Endothelial cell of umbilical vein (primary cell): ENCODE results near the gene CELSR1. TPM values are rescaled to one million over a fixed set of nuclear protein-coding genes. Genes with fewer than 3 reads are reported as not detected.

Experiments used
- BruUV-seq: library from RNA; stranded (reverse); fragments of 400-500 nt; replicated peaks from 2 replicates; lab custom pipeline; 2021; lab: Mats Ljungman, UMichigan
- CTCF ChIA-PET: fragments of 300-600, 350-600 bp; sonication (Branson Sonifier 250); formaldehyde crosslinking; loops from one replicate; lab custom pipeline; 2021; ENCODE audit warnings: antibody characterized with exemption, inconsistent platforms; lab: Charles Lee
- POLR2A ChIA-PET: fragments of 300-600, 350-600 bp; sonication (Branson Sonifier 250); formaldehyde crosslinking; loops from one replicate; lab custom pipeline; 2021; ENCODE audit warnings: antibody characterized with exemption, inconsistent platforms; lab: Charles Lee
- DNase-seq: peaks from one replicate; pipeline ENCODE4 v3.0.0-alpha.2; 2011; ENCODE audit warnings: low read depth, low spot score
- FAIRE-seq: peaks from 2 replicates; lab custom pipeline; 2011; peaks lifted over from hg19 to GRCh38; lab: Jason Lieb, UNC
- H2AFZ ChIP-seq: 2 replicates; pipeline ENCODE4 v1.6.0; 2012; ENCODE audit warnings: low read depth, low read length, control low read depth, inconsistent platforms
- H3K27ac ChIP-seq: 2 replicates; pipeline ENCODE4 v1.5.1; 2011; ENCODE audit warnings: low read depth, mild to moderate bottlenecking, control low read depth, low read length, moderate library complexity; ENCODE audit not compliant: insufficient read depth
- H3K27me3 ChIP-seq, 2 experiments: 2 replicates each; pipeline versions ENCODE4 v1.6.0 to v1.6.1; 2011; ENCODE audit warnings: low read length in 2 of 2, mixed read lengths in 1 of 2; ENCODE audit not compliant: control insufficient read depth in 2 of 2, insufficient read depth in 2 of 2
- H3K36me3 ChIP-seq, 2 experiments: 2 replicates in 1 of 2; 3 replicates in 1 of 2; pipeline ENCODE4 v1.5.1; 2011; ENCODE audit warnings: low read length in 2 of 2, mild to moderate bottlenecking in 1 of 2, moderate library complexity in 1 of 2; ENCODE audit not compliant: control insufficient read depth in 2 of 2, insufficient read depth in 2 of 2; ENCODE audit errors: extremely low read depth in 1 of 2
- H3K4me1 ChIP-seq: 3 replicates; pipeline ENCODE4 v1.5.1; 2011; ENCODE audit warnings: mild to moderate bottlenecking, low read length; ENCODE audit not compliant: control insufficient read depth, insufficient read depth; ENCODE audit errors: extremely low read depth
- H3K4me2 ChIP-seq: 2 replicates; pipeline ENCODE4 v1.6.1; 2011; ENCODE audit warnings: low read length, control low read depth, mixed read lengths; ENCODE audit not compliant: insufficient read depth
- H3K4me3 ChIP-seq, 3 experiments: fragments of 200-600 bp in 1 of 3; sonication (generic), shearing (Covaris generic) in 1 of 3; replicated peaks in 1 of 3; 2 replicates each; pipeline ENCODE4 v1.5.1; 2011 to 2016; ENCODE audit warnings: control low read depth in 3 of 3, low read length in 3 of 3, mild to moderate bottlenecking in 2 of 3, inconsistent platforms in 1 of 3, low read depth in 1 of 3, moderate library complexity in 1 of 3; ENCODE audit not compliant: insufficient read depth in 1 of 3
- H3K79me2 ChIP-seq: 2 replicates; pipeline ENCODE4 v1.6.0; 2012; ENCODE audit warnings: low read length, inconsistent platforms; ENCODE audit not compliant: control insufficient read depth, insufficient read depth
- H3K9ac ChIP-seq: replicated peaks from 2 replicates; pipeline ENCODE3; 2011; ENCODE audit warnings: low read length, control low read depth; ENCODE audit not compliant: insufficient read depth; ENCODE audit errors: extremely low read depth
- H3K9me1 ChIP-seq: replicated peaks from 3 replicates; pipeline ENCODE4 v1.6.0; 2011; ENCODE audit warnings: mild to moderate bottlenecking, low read length; ENCODE audit not compliant: control insufficient read depth, insufficient read depth; ENCODE audit errors: extremely low read depth
- H3K9me3 ChIP-seq: replicated peaks from 2 replicates; pipeline ENCODE4 v1.5.1; 2012; ENCODE audit warnings: low read length, inconsistent platforms; ENCODE audit not compliant: control insufficient read depth, insufficient read depth
- H4K20me1 ChIP-seq: replicated peaks from 2 replicates; pipeline ENCODE3; 2011; ENCODE audit warnings: mild to moderate bottlenecking, low read length; ENCODE audit not compliant: control insufficient read depth, insufficient read depth; ENCODE audit errors: extremely low read depth
- CTCF ChIP-seq, 2 donors: IDR thresholded peaks; 1 replicate in 1 of 2; 2 replicates in 1 of 2; pipeline ENCODE4 v1.5.1; 2011; ENCODE audit warnings: low read length in 2 of 2, mild to moderate bottlenecking in 2 of 2, moderate library complexity in 2 of 2, control low read depth in 1 of 2, inconsistent platforms in 1 of 2, low read depth in 1 of 2; ENCODE audit not compliant: insufficient read depth in 1 of 2; ENCODE audit errors: extremely low read depth in 1 of 2
- EZH2 ChIP-seq: IDR thresholded peaks from 2 replicates; pipeline ENCODE4 v1.6.1; 2012; ENCODE audit warnings: borderline replicate concordance, low read depth, mild to moderate bottlenecking, moderate library complexity, low read length, inconsistent platforms; ENCODE audit not compliant: severe bottlenecking
- GATA2 ChIP-seq: IDR thresholded peaks from 2 replicates; pipeline ENCODE4 v1.7.0; 2011; ENCODE audit warnings: low read depth, mild to moderate bottlenecking, moderate library complexity, mixed read lengths, low read length; ENCODE audit not compliant: insufficient read length, insufficient read depth
- JUN ChIP-seq: IDR thresholded peaks from 2 replicates; pipeline ENCODE4 v1.6.1; 2011; ENCODE audit warnings: borderline replicate concordance, low read depth; ENCODE audit not compliant: insufficient read length, insufficient read depth
- MYC ChIP-seq: IDR thresholded peaks from one replicate; pipeline ENCODE4 v1.6.1; 2011; ENCODE audit warnings: mild to moderate bottlenecking, low read depth, low read length
- POLR2A ChIP-seq: IDR thresholded peaks from 2 replicates; pipeline ENCODE4 v1.6.1; 2012; ENCODE audit warnings: low read depth, mild to moderate bottlenecking, control low read depth, low read length
- POLR2AphosphoS5 ChIP-seq: IDR thresholded peaks from 2 replicates; pipeline ENCODE4 v1.6.1; 2012; ENCODE audit warnings: low read depth, mild to moderate bottlenecking, control low read depth, low read length, moderate library complexity; ENCODE audit not compliant: insufficient read depth
- dilution Hi-C: fragments of 300-500 bp; cut with MboI; formaldehyde crosslinking; loops from one replicate; pipeline ENCODE4 v1.15.0; 2019; ENCODE audit warnings: low sequenced_read_pairs; ENCODE audit not compliant: extremely low pct_ligation_motif_present
- intact Hi-C: fragments of 100-400 bp; cut with micrococcal nuclease; formaldehyde crosslinking; loops from one replicate; pipeline ENCODE4 v1.10.0; 2022
- polyA plus RNA-seq, 4 experiments: library from polyadenylated mRNA; depleted of rRNA in 3 of 4; stranded (reverse) in 3 of 4; unstranded in 1 of 4; fragments of >200 nt; gene quantifications; 2 replicates each; pipeline versions ENCODE4 v1.2.1 to v1.2.3, GENCODE V29; 2011 to 2012; ENCODE audit warnings: missing spikeins in 1 of 4
- total RNA-seq: library from RNA; stranded (reverse); gene quantifications from 2 replicates; pipeline ENCODE4 v1.2.3, GENCODE V29; 2021
- TF ChIP-seq, protein P1 (sequence below): IDR thresholded peaks from 2 replicates; pipeline ENCODE4 v1.6.1; 2011; ENCODE audit not compliant: insufficient read depth, insufficient read length

CELSR1 gene
- total and polyA plus RNA-seq, 2 donors (not counting 3 experiments of a cell fraction or from before 2014, with no cell fraction given) = 3.7 to 5.4 TPM

- no peaks in the 10 kb centered on the region for H3K9me1 ChIP-seq
- intact Hi-C loops (no loop called here), dilution Hi-C loops (no loop called here)
- ChIA-PET CTCF (interaction anchor here (1.3 kb wide), 1 partner anchor 8 kb away, joined by 4 read pairs; no protein-coding TSS in a partner anchor), POLR2A (no interaction called here)
- H3K9me3 ChIP-seq = no peaks in the 10 kb centered on the region
- DNase-seq = no peak
- no peak overlapping the region for H3K4me2 ChIP-seq
- no peaks in the 10 kb centered on the region for H4K20me1 ChIP-seq
- peaks cover 0 to 2% of the 10 kb centered on the region in 2 experiments for H3K27me3 ChIP-seq
- FAIRE-seq = no peak
- H3K79me2 ChIP-seq = no peaks in the 10 kb centered on the region
- no peak overlapping the region for H2AFZ ChIP-seq
- H3K9ac ChIP-seq = no peak overlapping the region
- no peaks in the 10 kb centered on the region for H3K36me3 ChIP-seq
- H3K4me1 ChIP-seq = no peaks in the 10 kb centered on the region
- BruUV-seq = no TSS peak
- TF ChIP-seq, protein P1, sequence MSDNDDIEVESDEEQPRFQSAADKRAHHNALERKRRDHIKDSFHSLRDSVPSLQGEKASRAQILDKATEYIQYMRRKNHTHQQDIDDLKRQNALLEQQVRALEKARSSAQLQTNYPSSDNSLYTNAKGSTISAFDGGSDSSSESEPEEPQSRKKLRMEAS = no peak
- TF ChIP-seq MYC = no peak
- no peak for TF ChIP-seq GATA2
- no peak for TF ChIP-seq POLR2AphosphoS5
- TF ChIP-seq JUN = no peak
- TF ChIP-seq POLR2A = no peak
- no peak overlapping the region for H3K27ac ChIP-seq
- H3K4me3 ChIP-seq = no peak overlapping the region
Observed at GRCh38 chr22:46479046-46479445, 58.4 kb downstream of the CELSR1 start.

DNA sequence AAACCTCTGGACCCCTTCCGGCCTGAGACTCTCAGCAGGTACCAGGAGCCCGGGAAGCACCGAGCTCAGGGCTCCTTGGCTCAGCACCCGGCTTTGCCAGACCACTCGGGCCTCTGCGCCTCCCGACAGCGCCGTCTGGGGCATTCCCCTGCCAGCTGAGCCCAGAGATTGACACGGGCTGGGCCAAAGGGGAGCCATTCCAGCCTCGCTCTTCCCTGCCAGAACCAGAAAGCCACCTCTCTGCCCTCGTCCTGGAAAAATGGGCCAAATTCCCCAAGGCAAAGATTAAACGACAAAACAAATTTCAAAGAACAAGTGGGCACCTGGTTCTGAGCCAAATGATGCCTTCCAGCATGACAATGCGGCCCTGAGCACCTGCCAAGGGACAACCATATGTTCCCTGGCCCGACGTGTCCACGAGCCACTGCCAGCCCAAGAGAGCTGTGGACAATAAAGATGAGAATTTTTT, 59.3 kb downstream of the CELSR1 start:
- FAIRE-seq (no peak), DNase-seq (no peak)
- no peaks in the 10 kb centered on the region for H4K20me1 ChIP-seq
- H3K9me3 ChIP-seq = no peaks in the 10 kb centered on the region
- H3K36me3 ChIP-seq = no peaks in the 10 kb centered on the region
- BruUV-seq = no TSS peak
- peaks cover 0 to 2% of the 10 kb centered on the region in 2 experiments for H3K27me3 ChIP-seq
- ChIA-PET POLR2A (no interaction called here), CTCF (no interaction called here)
- dilution Hi-C loops (no loop called here), intact Hi-C loops (no loop called here)
- H3K9ac ChIP-seq = no peak overlapping the region
- no peaks in the 10 kb centered on the region for H3K79me2 ChIP-seq
- H3K4me2 ChIP-seq = no peak overlapping the region
- no peak overlapping the region for H3K27ac ChIP-seq
- no peaks in the 10 kb centered on the region for H3K4me1 ChIP-seq
- no peak overlapping the region for H3K4me3 ChIP-seq
- H2AFZ ChIP-seq = no peak overlapping the region
- no peak for TF ChIP-seq MYC
- no peak for TF ChIP-seq JUN
- no peak for TF ChIP-seq POLR2AphosphoS5
- no peak for TF ChIP-seq EZH2
- TF ChIP-seq CTCF (IDR thresholded peaks at IDR 0.05; ENCODE audit: extremely low read depth in 1 of 2, insufficient read depth in 1 of 2, low read depth in 1 of 2, low read length in 2 of 2) = no peak
- TF ChIP-seq POLR2A = no peak
- no peak for TF ChIP-seq GATA2
- TF ChIP-seq, protein P1 = no peak
- H3K9me1 ChIP-seq = no peaks in the 10 kb centered on the region
